NCI-H526 treated with DMSO at 0.1 percent for 48 hours (cell line): Measurements from ENCODE around the gene USP28.
"Not testable (repeated sequence)": the region's sequence is repeated elsewhere in the genome, so short reads cannot be mapped to it uniquely, and the experiment has no call there.

Experiments used
- DNase-seq: peaks from one replicate; lab custom pipeline; 2025; lab: John Stamatoyannopoulos, UW

Gene USP28

GRCh38 chr11:113838005-113838404 lies 37.4 kb downstream of the USP28 start:
- no peak for DNase-seq

GRCh38 chr11:113835306-113835705 lies 40.1 kb downstream of the USP28 start:
- DNase-seq = no peak

- DNase-seq = peak; percentile 83
Measured at GRCh38 chr11:113833151-113833550, 42.2 kb downstream of the USP28 start.

- DNase-seq = no peak
Measured at GRCh38 chr11:113831314-113831713, 44.1 kb downstream of the USP28 start.

GRCh38 chr11:113829751-113830150 lies 45.6 kb downstream of the USP28 start:
- no peak for DNase-seq

GRCh38 chr11:113828191-113828590 lies 47.2 kb downstream of the USP28 start:
- no peak for DNase-seq

- DNase-seq = no peak
Measured at GRCh38 chr11:113827477-113827876, 47.9 kb downstream of the USP28 start.

GRCh38 chr11:113818426-113818825 lies 56.9 kb downstream of the USP28 start:
- no peak for DNase-seq

- DNase-seq = no peak
Measured at GRCh38 chr11:113817626-113818025, 57.7 kb downstream of the USP28 start.

GRCh38 chr11:113817162-113817561 lies 58.2 kb downstream of the USP28 start:
- DNase-seq = no peak

- no peak for DNase-seq
Measured at GRCh38 chr11:113814181-113814580, 61.2 kb downstream of the USP28 start.

- no peak for DNase-seq
Measured at GRCh38 chr11:113808931-113809330, 66.4 kb downstream of the USP28 start.

- peak; percentile 79 for DNase-seq
Measured at GRCh38 chr11:113806406-113806805, 69.0 kb downstream of the USP28 start.

- no peak for DNase-seq
Measured at GRCh38 chr11:113805640-113806039, 69.7 kb downstream of the USP28 start.

GRCh38 chr11:113802621-113803020 lies 72.8 kb downstream of the USP28 start:
- DNase-seq = no peak

GRCh38 chr11:113796663-113797259 lies 78.6 kb downstream of the USP28 start:
- DNase-seq = peak; percentile 70

GRCh38 chr11:113789675-113790320 lies 85.6 kb downstream of the USP28 start:
- DNase-seq = no peak

- not testable (repeated sequence) for DNase-seq
Measured at GRCh38 chr11:113789016-113789415, 86.4 kb downstream of the USP28 start.

- no peak for DNase-seq
Measured at GRCh38 chr11:113782134-113782533, 93.2 kb downstream of the USP28 start.

- no peak for DNase-seq
Measured at GRCh38 chr11:113781682-113782081, 93.7 kb downstream of the USP28 start.

GRCh38 chr11:113779496-113779895 lies 95.9 kb downstream of the USP28 start, which contains the start of gene CLDN25:
TSS of gene CLDN25 (plus strand) at chr11:113779796. CDS start at chr11:113779796, 0 bp downstream.
- no peak for DNase-seq

- DNase-seq = peak; percentile 79
Measured at GRCh38 chr11:113778111-113778910, 97.1 kb downstream of the USP28 start.

GRCh38 chr11:113774174-113774503 lies 101.2 kb downstream of the USP28 start:
- no peak for DNase-seq
